WI38 (cell line): ENCODE measurements around the gene THAP11.

Experiments
- H3K4me3 ChIP-seq: 2 replicates; pipeline ENCODE4 v1.5.1; 2011; ENCODE audit warnings: low read depth, mild to moderate bottlenecking, control low read depth, low read length
- TF ChIP-seq, protein P1 (sequence below): IDR thresholded peaks from 2 replicates; pipeline ENCODE4 v1.5.1; 2012; ENCODE audit warnings: low read depth, mild to moderate bottlenecking, control low read depth, low read length

THAP11 gene

DNA sequence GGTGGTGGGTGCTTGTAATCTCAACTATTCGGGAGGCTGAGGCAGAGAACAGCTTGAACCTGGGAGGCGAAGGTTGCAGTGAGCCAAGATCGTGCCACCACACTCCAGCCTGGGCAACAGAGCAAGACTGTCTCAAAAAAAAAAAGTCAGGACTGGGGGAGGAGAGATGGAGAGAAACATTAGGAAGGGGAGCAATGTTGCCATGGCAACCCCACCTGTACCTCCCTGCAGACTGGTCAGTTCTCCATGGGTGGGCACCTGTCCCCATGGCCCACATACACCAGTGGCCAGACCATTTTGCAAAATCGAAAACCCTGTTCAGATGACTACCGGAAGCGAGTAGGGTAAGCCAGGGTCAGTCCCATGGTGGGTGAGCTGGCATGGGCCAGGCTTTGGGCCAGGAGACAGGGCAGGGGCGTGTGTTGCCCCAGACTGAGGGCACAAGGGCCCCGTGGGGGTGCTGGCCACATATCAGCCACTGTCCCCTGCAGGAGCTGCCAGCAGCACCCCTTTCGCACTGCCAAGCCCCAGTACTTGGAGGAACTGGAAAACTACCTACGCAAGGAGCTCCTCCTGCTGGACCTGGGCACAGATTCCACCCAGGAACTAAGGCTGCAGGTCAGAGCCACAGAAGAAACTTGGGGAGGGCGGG is 21.4 kb upstream of the THAP11 start:
- TF ChIP-seq, protein P1, sequence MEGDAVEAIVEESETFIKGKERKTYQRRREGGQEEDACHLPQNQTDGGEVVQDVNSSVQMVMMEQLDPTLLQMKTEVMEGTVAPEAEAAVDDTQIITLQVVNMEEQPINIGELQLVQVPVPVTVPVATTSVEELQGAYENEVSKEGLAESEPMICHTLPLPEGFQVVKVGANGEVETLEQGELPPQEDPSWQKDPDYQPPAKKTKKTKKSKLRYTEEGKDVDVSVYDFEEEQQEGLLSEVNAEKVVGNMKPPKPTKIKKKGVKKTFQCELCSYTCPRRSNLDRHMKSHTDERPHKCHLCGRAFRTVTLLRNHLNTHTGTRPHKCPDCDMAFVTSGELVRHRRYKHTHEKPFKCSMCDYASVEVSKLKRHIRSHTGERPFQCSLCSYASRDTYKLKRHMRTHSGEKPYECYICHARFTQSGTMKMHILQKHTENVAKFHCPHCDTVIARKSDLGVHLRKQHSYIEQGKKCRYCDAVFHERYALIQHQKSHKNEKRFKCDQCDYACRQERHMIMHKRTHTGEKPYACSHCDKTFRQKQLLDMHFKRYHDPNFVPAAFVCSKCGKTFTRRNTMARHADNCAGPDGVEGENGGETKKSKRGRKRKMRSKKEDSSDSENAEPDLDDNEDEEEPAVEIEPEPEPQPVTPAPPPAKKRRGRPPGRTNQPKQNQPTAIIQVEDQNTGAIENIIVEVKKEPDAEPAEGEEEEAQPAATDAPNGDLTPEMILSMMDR: no peak
- no peak overlapping the region for H3K4me3 ChIP-seq

DNA sequence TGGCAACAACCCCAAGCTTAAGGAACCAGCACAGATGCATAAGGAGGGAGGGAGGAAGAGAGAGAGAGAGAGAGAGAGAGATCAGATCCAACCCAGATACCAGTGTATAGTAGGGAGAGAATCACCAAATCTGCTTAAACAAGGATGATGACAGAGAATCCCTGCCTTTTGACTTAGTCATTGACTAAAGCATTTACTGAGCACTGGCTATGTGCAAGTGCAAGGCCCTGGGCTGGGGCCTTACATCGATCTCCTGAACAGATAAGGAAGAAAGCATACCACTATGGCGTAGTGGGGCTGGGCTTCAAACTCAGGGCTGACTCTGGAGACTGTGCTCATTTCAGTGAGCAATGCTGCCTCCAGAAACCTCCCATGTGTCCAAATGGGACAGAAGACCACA is 19.6 kb upstream of the THAP11 start:
- TF ChIP-seq, protein P1: no peak
- no peak overlapping the region for H3K4me3 ChIP-seq

DNA sequence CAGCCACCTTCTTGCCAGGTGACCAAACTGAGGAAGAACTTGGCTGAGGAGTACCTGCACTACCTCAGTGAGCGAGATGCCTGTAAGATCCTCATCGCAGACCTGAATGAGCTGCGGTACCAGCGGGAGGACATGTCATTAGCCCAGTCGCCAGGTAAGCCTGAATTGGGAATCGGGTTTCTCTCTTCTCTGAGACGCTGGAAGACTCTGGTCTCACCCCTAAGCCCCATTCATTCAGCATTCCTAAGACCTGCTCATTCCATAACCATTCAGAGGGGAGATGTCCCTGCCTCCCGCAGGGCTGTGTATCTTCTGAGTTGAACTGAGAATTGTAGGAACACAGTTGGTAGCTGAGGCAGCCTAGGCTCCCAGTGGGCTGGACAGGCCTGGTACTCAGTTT is 17.0 kb upstream of the THAP11 start:
- TF ChIP-seq, protein P1: no peak
- no peak overlapping the region for H3K4me3 ChIP-seq

DNA sequence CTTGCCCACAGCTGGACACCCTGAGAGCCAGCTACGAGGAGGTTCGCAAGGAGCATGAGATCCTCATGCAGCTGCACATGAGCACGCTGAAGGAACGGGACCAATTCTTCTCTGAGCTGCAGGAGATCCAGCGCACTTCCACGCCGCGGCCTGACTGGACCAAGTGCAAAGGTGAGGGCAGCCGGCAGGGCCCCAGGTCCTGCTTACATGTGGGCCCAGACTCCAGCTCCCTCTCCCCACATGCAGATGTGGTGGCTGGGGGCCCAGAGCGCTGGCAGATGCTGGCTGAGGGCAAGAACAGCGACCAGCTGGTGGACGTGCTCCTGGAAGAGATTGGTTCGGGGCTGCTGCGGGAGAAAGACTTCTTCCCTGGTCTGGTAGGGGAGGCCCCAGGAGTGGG is 16.2 kb upstream of the THAP11 start:
- H3K4me3 ChIP-seq: no peak overlapping the region
- TF ChIP-seq, protein P1: no peak

DNA sequence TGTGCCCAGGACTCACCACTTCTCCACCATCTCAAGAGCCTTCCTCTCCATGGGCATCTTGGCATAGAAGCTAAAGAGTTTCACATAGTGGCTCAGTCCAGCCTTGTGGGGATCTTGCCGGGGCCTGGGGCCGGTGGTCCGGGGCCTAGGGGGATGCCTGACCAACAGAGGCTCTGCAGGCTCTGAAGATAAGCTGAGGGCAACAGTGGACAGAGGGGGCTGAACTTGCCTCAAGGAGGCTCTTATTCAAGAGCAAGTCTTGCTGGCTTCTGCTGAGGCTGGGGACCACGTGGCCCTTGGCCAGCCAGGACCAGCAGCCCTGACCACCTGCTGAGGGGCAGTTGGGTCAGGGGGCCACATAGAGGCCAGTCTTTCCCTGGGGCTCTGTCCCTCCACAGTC is 13.5 kb upstream of the THAP11 start:
- TF ChIP-seq, protein P1: no peak
- H3K4me3 ChIP-seq: no peak overlapping the region

DNA sequence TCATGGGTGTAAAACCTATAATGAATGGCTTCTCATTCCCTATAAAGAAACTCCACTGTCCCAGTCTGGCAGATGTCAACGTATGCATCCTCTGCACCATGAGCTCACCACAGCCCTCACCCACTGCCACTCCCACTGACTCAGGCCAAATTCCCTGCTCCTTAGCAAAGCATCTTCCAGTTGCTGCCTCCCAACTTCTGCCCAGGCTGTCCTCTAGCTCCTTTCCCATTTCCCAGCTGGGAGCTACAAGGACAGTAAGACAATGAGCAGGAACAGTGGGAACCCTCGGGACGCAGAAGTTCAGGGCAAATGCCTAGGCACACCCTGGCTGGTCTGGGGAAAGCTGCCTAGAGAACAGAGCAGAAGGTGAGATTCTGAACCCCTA is 9.1 kb upstream of the THAP11 start:
- TF ChIP-seq, protein P1: no peak
- H3K4me3 ChIP-seq: peak overlapping the region; percentile 73

DNA sequence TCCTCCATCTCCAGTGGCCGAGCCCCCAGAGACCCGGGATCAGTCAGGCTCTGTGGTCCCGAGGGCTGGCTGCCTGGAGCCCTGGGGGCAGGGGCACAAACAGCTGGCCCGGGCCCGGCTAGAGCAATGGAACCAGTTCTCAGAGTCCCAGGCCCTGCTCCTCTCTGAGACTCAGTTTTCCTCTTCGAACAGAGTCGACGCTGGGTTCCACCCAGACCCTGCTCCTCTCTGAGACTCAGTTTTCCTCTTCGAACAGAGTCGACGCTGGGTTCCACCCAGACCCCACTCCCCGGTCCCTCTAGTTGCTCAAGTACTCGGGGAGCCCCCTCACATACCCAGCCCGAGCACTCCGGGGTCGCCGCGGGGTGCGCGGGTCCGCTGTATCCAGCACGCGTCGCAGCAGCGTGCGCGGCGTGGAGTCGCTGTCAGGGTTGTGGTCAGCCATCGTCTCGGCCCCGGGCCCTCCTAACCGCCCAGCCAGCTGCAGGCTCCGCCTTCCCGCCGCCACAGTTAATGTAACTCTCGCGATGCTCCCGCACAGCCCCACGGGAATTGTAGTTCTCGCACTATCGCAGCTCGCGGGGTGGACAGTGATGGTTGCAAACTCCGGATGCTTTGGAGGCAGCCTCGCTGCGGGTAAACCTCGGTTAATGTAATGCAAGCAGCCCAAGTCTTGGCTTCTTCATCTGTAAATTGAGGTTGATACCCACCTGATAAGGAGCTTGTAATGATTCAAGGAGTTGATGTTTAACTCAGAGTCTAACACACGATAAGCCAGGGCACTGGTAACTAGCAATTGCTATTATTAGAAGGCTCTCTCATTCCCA is 8.5 kb upstream of the THAP11 start:
- TF ChIP-seq, protein P1: no peak
- peak overlapping the region; percentile 73 for H3K4me3 ChIP-seq
